Right atrium auricular region (tissue), 2 donors: ENCODE results near the gene DIP2B. TPM values are rescaled to one million over a fixed set of nuclear protein-coding genes. Genes with fewer than 3 reads are reported as not detected.

ENCODE experiments used
- DNase-seq: peaks from one replicate; pipeline ENCODE4 v3.0.0-alpha.2; 2019; ENCODE audit warnings: low spot score
- H3K27ac ChIP-seq, 2 donors: fragments of 200-600 bp; sonication (generic); 1 replicate in 1 of 2; 2 replicates in 1 of 2; pipeline ENCODE4 v1.5.1; 2016 to 2019
- H3K27me3 ChIP-seq, 2 donors: fragments of 200-600 bp; sonication (generic); one replicate each; pipeline versions ENCODE4 v1.5.1 to v1.6.0; 2017 to 2019
- H3K36me3 ChIP-seq: fragments of 200-600 bp; sonication (generic); one replicate; pipeline ENCODE4 v1.5.1; 2016
- H3K4me1 ChIP-seq, 2 donors: fragments of 200-600 bp; sonication (generic); one replicate each; pipeline versions ENCODE4 v1.5.1 to v1.6.0; 2017 to 2019
- H3K4me3 ChIP-seq, 2 donors: fragments of 200-600 bp; sonication (generic); 1 replicate in 1 of 2; 2 replicates in 1 of 2; pipeline ENCODE4 v1.5.1; 2017 to 2019; ENCODE audit warnings: mild to moderate bottlenecking in 1 of 2, moderate library complexity in 1 of 2
- H3K9me3 ChIP-seq, 2 donors: fragments of 200-600 bp; sonication (generic); one replicate each; pipeline ENCODE4 v1.5.1; 2019
- CTCF ChIP-seq, 2 donors: fragments of 200-600 bp; sonication (generic); IDR thresholded peaks; one replicate each; pipeline ENCODE4 v1.5.1; 2019; ENCODE audit warnings: antibody characterized with exemption in 2 of 2
- total RNA-seq, 2 donors: library from RNA; depleted of rRNA; stranded (reverse); fragments of >200 nt; gene quantifications; one replicate each; pipeline ENCODE4 v1.1.0, GENCODE V29; 2016

DIP2B gene
- total RNA-seq, 2 donors from 2014 or later: 11.6 to 15.2 TPM

- no peak for TF ChIP-seq CTCF (IDR thresholded peaks at IDR 0.05)
- Histone ChIP-seq H3K27me3 (no peaks in the 10 kb centered on the region), H3K9me3 (no peaks in the 10 kb centered on the region), H3K4me1 (peaks cover 0 to 31% of the 10 kb centered on the region in 2 donors), H3K27ac (no peak overlapping the region), H3K4me3 (no peak overlapping the region), H3K36me3 (no peaks in the 10 kb centered on the region)
- DNase-seq: no peak
These were observed 130.6 kb downstream of the DIP2B start for GRCh38 chr12:50635364-50635763.

GRCh38 chr12:50635857-50636256 lies 131.1 kb downstream of the DIP2B start:
- no peak for TF ChIP-seq CTCF (IDR thresholded peaks at IDR 0.05)
- DNase-seq: no peak
- Histone ChIP-seq H3K4me3 (no peak overlapping the region), H3K9me3 (no peaks in the 10 kb centered on the region), H3K27ac (no peak overlapping the region), H3K36me3 (no peaks in the 10 kb centered on the region), H3K27me3 (no peaks in the 10 kb centered on the region), H3K4me1 (peaks cover 0 to 31% of the 10 kb centered on the region in 2 donors)

- TF ChIP-seq CTCF (IDR thresholded peaks at IDR 0.05): no peak
- no peak for DNase-seq
These were observed 131.7 kb downstream of the DIP2B start for GRCh38 chr12:50636505-50636904.

GRCh38 chr12:50637870-50638481 lies 133.2 kb downstream of the DIP2B start:
- DNase-seq: no peak
- Histone ChIP-seq H3K9me3 (no peaks in the 10 kb centered on the region), H3K4me1 (peaks cover 0 to 31% of the 10 kb centered on the region in 2 donors), H3K27ac (no peak overlapping the region), H3K27me3 (no peaks in the 10 kb centered on the region), H3K4me3 (no peak overlapping the region), H3K36me3 (no peaks in the 10 kb centered on the region)
- peak; percentile 39 to 71 for TF ChIP-seq CTCF (IDR thresholded peaks at IDR 0.05)

More at GRCh38 chr12:50636505-50636904, 131.7 kb downstream of the DIP2B start:
- H3K36me3 ChIP-seq: no peaks in the 10 kb centered on the region
- H3K9me3 ChIP-seq: no peaks in the 10 kb centered on the region
- H3K4me3 ChIP-seq: no peak overlapping the region
- H3K4me1 ChIP-seq: peaks cover 0 to 31% of the 10 kb centered on the region in 2 donors
- H3K27ac ChIP-seq: no peak overlapping the region
- H3K27me3 ChIP-seq: no peaks in the 10 kb centered on the region

- H3K9me3 ChIP-seq: no peaks in the 10 kb centered on the region
- no peak overlapping the region for H3K27ac ChIP-seq
- H3K36me3 ChIP-seq: no peaks in the 10 kb centered on the region
- peaks cover 0 to 31% of the 10 kb centered on the region in 2 donors for H3K4me1 ChIP-seq
- DNase-seq: no peak
- no peak overlapping the region for H3K4me3 ChIP-seq
- no peak for TF ChIP-seq CTCF (IDR thresholded peaks at IDR 0.05)
- no peaks in the 10 kb centered on the region for H3K27me3 ChIP-seq
These were observed 133.7 kb downstream of the DIP2B start for GRCh38 chr12:50638482-50638880.

- Histone ChIP-seq H3K27ac (no peak overlapping the region), H3K27me3 (no peaks in the 10 kb centered on the region), H3K4me3 (no peak overlapping the region), H3K4me1 (peaks cover 0 to 22% of the 10 kb centered on the region in 2 donors), H3K36me3 (no peaks in the 10 kb centered on the region), H3K9me3 (no peaks in the 10 kb centered on the region)
- DNase-seq: no peak
- no peak for TF ChIP-seq CTCF (IDR thresholded peaks at IDR 0.05)
These were observed 134.9 kb downstream of the DIP2B start for GRCh38 chr12:50639721-50640120.
